ENCODE data around the gene ZNF862. TPM values are rescaled to one million over a fixed set of nuclear protein-coding genes. Genes with fewer than 3 reads are reported as not detected.

ZNF862 gene
- total RNA-seq, 6 donors from 2014 or later = 7.1 to 31.4 (median 16.7) TPM

DNA sequence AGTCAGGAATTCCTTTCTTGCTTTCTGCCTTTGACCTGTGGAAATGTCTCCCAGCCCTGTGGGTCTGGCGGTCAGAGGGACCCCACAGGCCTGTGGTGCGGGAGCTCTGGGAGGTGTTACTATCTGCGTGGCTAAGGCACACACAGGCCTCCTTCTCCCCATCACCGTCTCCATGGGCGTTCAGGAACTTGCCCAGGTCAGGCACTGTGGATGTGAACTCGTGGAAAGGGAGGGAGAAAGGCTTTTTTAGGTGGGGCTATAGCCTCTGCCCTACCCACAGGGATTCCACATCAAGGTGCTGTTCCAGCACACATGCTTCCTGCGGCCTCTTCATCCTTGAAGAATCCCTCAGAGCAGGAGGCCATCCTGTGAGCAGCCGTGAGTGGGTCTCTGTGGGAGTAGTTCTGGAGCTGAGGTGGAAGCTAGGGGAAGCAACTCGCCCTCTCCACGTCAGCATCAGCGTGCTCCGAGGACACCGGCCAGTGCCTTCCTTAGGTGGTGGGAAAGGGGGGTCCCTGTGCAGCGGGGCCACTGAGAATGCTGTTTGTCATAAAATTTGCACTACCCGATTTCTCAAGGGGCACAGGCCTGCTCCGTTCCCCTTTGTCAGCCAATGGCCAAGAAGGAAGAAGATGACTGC is 28.1 kb downstream of the ZNF862 start:
- H3K9me3 ChIP-seq = no peaks in the 10 kb centered on the region
- no peak overlapping the region for H3K4me3 ChIP-seq
- H3K4me1 ChIP-seq = peaks cover 7 to 26% (median 18%) of the 10 kb centered on the region in 4 donors
- peak overlapping the region in 2 of 4 donors; percentile 11 to 12 for H3K27ac ChIP-seq
- peaks cover 3 to 39% (median 20%) of the 10 kb centered on the region in 4 donors for H3K36me3 ChIP-seq
- ATAC-seq (ENCODE audit: low FRiP score in 2 of 2) = no peak
- 79 to 93% methylated on average over 13 to 16 of the region's 16 CpGs for WGBS, 2 donors
- TF ChIP-seq POLR2A (IDR thresholded peaks at IDR 0.05) = no peak
- no peak for TF ChIP-seq POLR2AphosphoS5 (IDR thresholded peaks at IDR 0.05)
- TF ChIP-seq EP300 (IDR thresholded peaks at IDR 0.05) = no peak
- TF ChIP-seq CTCF (IDR thresholded peaks at IDR 0.05) = no peak
- DNase-seq = no peak
- no peaks in the 10 kb centered on the region for H3K27me3 ChIP-seq

GRCh38 chr7:149866779-149867447 is 28.7 kb downstream of the ZNF862 start:
- Histone ChIP-seq H3K27ac (peak overlapping the region in 2 of 4 donors; percentile 11 to 12), H3K27me3 (no peaks in the 10 kb centered on the region), H3K9me3 (no peaks in the 10 kb centered on the region), H3K4me1 (peaks cover 7 to 26% (median 18%) of the 10 kb centered on the region in 4 donors), H3K36me3 (peaks cover 3 to 33% (median 18%) of the 10 kb centered on the region in 4 donors), H3K4me3 (no peak overlapping the region)
- no peak for DNase-seq
- ATAC-seq (ENCODE audit: low FRiP score in 2 of 2) = no peak
- no peak for TF ChIP-seq POLR2AphosphoS5 (IDR thresholded peaks at IDR 0.05)
- no peak for TF ChIP-seq POLR2A (IDR thresholded peaks at IDR 0.05)
- no peak for TF ChIP-seq CTCF (IDR thresholded peaks at IDR 0.05)
- no peak for TF ChIP-seq EP300 (IDR thresholded peaks at IDR 0.05)
- WGBS, 2 donors = 50 to 57% methylated on average over 11 of the region's 11 CpGs

GRCh38 chr7:149867762-149868622 is 29.8 kb downstream of the ZNF862 start:
- ATAC-seq (ENCODE audit: low FRiP score in 2 of 2) = no peak
- TF ChIP-seq EP300 (IDR thresholded peaks at IDR 0.05) (no peak), POLR2A (IDR thresholded peaks at IDR 0.05) (no peak)
- H3K27ac ChIP-seq = no peak overlapping the region
- H3K4me1 ChIP-seq = peaks cover 14 to 34% (median 25%) of the 10 kb centered on the region in 4 donors
- no peaks in the 10 kb centered on the region for H3K27me3 ChIP-seq
- 87 to 91% methylated on average over 23 to 24 of the region's 25 CpGs for WGBS, 2 donors
- peaks cover 0 to 23% (median 11%) of the 10 kb centered on the region in 4 donors for H3K36me3 ChIP-seq
- DNase-seq = no peak
- no peak overlapping the region for H3K4me3 ChIP-seq
- H3K9me3 ChIP-seq = no peaks in the 10 kb centered on the region

DNA sequence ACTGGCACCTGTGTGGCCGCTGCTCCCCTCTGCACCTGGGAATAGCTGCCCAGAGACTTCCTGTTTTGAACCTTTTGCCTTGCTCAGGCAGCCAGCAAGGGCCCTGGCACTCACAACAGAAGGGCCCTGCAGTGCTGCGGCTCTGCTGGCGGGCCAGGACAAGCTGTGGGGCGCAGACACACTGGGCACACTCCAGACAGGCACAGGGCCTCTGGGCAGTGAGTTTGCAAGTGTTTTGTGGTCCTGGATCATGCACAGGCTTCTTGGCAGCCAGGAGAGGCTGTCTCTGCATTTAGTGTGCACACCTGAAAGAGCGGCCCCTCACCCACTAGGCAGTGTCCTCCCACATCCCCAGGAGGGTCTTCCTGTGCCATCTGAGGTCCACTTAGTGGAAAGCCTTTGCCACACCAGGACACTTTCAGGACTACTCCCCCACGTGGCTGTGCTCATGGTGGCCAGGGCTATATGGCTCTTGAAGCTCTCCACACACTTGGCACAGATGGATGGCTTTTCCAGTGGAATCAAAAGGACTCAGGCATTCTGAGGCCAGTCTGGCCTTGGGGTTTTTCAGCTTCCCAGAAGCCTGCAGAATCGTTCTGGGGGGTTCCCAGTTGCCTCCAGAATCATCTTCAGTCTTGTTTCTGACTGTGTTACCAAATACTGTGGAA is 30.6 kb downstream of the ZNF862 start:
- ATAC-seq (ENCODE audit: low FRiP score in 2 of 2) (no peak), DNase-seq (no peak)
- Histone ChIP-seq H3K27ac (no peak overlapping the region), H3K36me3 (peaks cover 0 to 15% (median 8%) of the 10 kb centered on the region in 4 donors), H3K27me3 (no peaks in the 10 kb centered on the region), H3K4me3 (no peak overlapping the region), H3K4me1 (peaks cover 15 to 37% (median 26%) of the 10 kb centered on the region in 4 donors), H3K9me3 (no peaks in the 10 kb centered on the region)
- TF ChIP-seq EP300 (IDR thresholded peaks at IDR 0.05) (no peak), POLR2A (IDR thresholded peaks at IDR 0.05) (no peak), CTCF (IDR thresholded peaks at IDR 0.05) (no peak), POLR2AphosphoS5 (IDR thresholded peaks at IDR 0.05) (no peak)
- WGBS, 2 donors = 50 to 81% methylated on average over 1 to 6 of the region's 7 CpGs
